Natural killer cell treated with Interleukin-12 subunit alpha and Interleukin-12 subunit beta and Interleukin-15 and Interleukin-18, amount 100 ng/mL, for 72 hours (primary cell): Measurements from ENCODE around the gene MTCL1. TPM values are rescaled to one million over a fixed set of nuclear protein-coding genes. Genes with fewer than 3 reads are reported as not detected.
"Not testable (repeated sequence)": the region's sequence is repeated elsewhere in the genome, so short reads cannot be mapped to it uniquely, and the experiment has no call there.

Experiments
- ATAC-seq, 2 donors: fragments of 150-1000 bp; cut with Tn5 transposase in 1 of 2; sonication (Bioruptor Pico), chemical (Tn5 transposase) in 1 of 2; 2 replicates each; pipeline ENCODE4 v1.10.0; 2021
- DNase-seq: peaks from one replicate; pipeline ENCODE4 v3.0.0; 2022; ENCODE audit warnings: low spot score
- H3K27ac Mint-ChIP-seq, 2 donors: 1 replicate in 1 of 2; 2 replicates in 1 of 2; pipeline ENCODE4 v1.8.0; 2022; ENCODE audit warnings: mixed read lengths in 2 of 2, mild to moderate bottlenecking in 1 of 2, moderate library complexity in 1 of 2
- H3K27me3 Mint-ChIP-seq, 2 donors: 1 replicate in 1 of 2; 2 replicates in 1 of 2; pipeline ENCODE4 v1.8.0; 2022; ENCODE audit warnings: mixed read lengths in 2 of 2
- H3K36me3 Mint-ChIP-seq: one replicate; pipeline ENCODE4 v1.8.0; 2022; ENCODE audit warnings: mixed read lengths
- H3K4me1 Mint-ChIP-seq, 2 donors: 1 replicate in 1 of 2; 2 replicates in 1 of 2; pipeline ENCODE4 v1.8.0; 2022; ENCODE audit warnings: low read depth in 2 of 2, mixed read lengths in 2 of 2, mild to moderate bottlenecking in 1 of 2
- H3K4me3 Mint-ChIP-seq: one replicate; pipeline ENCODE4 v1.8.0; 2022; ENCODE audit warnings: mixed read lengths
- H3K9me3 Mint-ChIP-seq: 2 replicates; pipeline ENCODE4 v1.8.0; 2022; ENCODE audit warnings: mixed read lengths
- total RNA-seq, 2 donors: library from RNA; stranded (reverse); gene quantifications; one replicate each; pipeline ENCODE4 v1.2.3, GENCODE V29; 2022

MTCL1 gene
- total RNA-seq, 2 donors from 2014 or later: 0.38 to 0.50 TPM

DNA sequence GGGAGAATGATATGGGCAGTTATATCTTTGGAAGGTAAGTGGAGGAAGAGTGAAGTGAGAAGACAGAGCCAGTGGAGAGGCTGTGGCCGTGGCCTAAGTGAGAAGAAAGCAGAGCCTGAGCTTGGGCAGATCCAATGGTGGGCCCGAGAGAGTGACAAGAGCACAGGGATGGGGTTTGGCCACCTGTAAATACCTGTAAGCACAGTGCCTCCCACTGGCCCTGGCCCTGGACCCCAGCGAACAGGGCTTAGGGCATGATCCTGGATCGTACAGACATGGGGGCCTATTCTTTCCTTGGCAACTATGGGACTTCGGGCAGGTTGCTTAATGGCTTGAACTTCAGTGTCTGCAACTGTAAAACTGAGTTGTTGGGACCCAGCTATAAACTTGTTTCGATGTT lies 44.1 kb downstream of the MTCL1 start:
- Mint-ChIP-seq H3K27me3 (peaks cover 0 to 3% of the 10 kb centered on the region in 2 donors), H3K36me3 (no peaks in the 10 kb centered on the region), H3K9me3 (no peaks in the 10 kb centered on the region), H3K27ac (no peak overlapping the region), H3K4me1 (peaks cover 3 to 4% of the 10 kb centered on the region in 2 donors), H3K4me3 (no peak overlapping the region)
- DNase-seq: no peak
- no peak for ATAC-seq

DNA sequence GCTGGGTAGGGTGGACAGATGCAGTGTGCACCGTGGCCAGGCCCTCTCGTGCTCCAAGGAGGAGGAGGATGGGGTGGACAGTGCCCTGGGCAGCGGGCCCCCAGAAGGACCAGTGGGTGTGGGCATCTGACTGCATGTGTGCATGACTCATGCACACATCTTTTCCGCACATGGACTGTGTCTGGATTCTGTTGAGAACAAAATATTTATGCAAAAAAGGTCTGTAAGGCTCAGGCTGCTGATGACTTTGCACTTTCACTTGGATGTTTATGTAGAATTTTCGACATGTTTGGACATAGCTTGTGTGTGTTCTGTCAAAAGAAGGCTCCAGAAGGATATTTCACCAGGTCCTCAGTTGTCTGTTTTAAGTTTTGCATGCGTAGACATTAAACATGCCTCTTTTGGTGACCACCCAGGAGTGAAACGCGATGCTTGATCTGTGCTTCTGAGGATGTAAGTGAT lies 45.6 kb downstream of the MTCL1 start:
- no peaks in the 10 kb centered on the region for H3K27me3 Mint-ChIP-seq
- no peak for DNase-seq
- ATAC-seq: no peak
- H3K27ac Mint-ChIP-seq: no peak overlapping the region
- peaks cover 7 to 13% of the 10 kb centered on the region in 2 donors for H3K4me1 Mint-ChIP-seq
- H3K4me3 Mint-ChIP-seq: no peak overlapping the region
- H3K36me3 Mint-ChIP-seq: no peaks in the 10 kb centered on the region
- H3K9me3 Mint-ChIP-seq: no peaks in the 10 kb centered on the region

DNA sequence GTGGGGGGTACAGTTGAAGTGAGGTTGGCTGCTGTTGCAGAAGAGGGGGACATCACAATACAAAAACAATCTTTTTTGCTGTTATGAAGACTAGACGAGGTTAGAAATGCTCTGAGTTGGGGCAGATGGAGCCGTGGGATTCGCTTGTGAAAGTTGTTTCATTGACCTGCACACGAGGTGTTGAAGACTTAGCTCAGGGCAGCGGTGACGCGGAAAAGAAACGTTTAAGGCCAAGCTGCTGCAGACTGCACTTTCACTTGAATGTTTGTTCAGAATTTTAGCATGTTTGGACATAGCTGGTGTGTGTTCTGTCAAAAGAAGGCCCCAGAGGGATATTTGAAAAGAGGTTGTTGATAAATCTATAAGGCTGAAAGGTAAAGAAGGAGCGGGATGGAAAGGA lies 46.3 kb downstream of the MTCL1 start:
- H3K27me3 Mint-ChIP-seq: no peaks in the 10 kb centered on the region
- no peak overlapping the region for H3K4me3 Mint-ChIP-seq
- no peak overlapping the region for H3K27ac Mint-ChIP-seq
- DNase-seq (no peak), ATAC-seq (no peak)
- no peaks in the 10 kb centered on the region for H3K9me3 Mint-ChIP-seq
- H3K36me3 Mint-ChIP-seq: no peaks in the 10 kb centered on the region
- peaks cover 7 to 13% of the 10 kb centered on the region in 2 donors for H3K4me1 Mint-ChIP-seq

DNA sequence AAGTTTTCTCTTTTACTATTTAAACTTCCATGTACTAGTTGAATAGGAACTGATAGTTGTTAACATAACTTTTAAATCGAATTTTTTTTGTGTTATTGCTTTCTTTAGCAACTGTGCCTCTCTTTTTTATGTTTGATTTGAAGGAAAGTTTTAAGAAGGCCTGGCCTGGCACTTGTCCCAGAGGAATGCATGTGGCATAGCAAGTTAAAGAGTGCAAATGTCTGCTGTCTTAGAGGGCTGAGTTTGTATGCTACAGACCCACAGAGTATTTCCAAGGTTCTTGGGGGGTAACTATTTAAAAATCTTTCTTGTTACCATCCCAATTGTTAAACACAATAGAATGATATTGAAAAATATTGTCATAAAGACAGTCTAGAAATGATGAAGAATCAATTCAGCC lies 47.0 kb downstream of the MTCL1 start:
- no peak for ATAC-seq
- H3K36me3 Mint-ChIP-seq: no peaks in the 10 kb centered on the region
- no peaks in the 10 kb centered on the region for H3K9me3 Mint-ChIP-seq
- no peak for DNase-seq
- no peak overlapping the region for H3K27ac Mint-ChIP-seq
- no peaks in the 10 kb centered on the region for H3K27me3 Mint-ChIP-seq
- peaks cover 7 to 13% of the 10 kb centered on the region in 2 donors for H3K4me1 Mint-ChIP-seq
- H3K4me3 Mint-ChIP-seq: no peak overlapping the region

DNA sequence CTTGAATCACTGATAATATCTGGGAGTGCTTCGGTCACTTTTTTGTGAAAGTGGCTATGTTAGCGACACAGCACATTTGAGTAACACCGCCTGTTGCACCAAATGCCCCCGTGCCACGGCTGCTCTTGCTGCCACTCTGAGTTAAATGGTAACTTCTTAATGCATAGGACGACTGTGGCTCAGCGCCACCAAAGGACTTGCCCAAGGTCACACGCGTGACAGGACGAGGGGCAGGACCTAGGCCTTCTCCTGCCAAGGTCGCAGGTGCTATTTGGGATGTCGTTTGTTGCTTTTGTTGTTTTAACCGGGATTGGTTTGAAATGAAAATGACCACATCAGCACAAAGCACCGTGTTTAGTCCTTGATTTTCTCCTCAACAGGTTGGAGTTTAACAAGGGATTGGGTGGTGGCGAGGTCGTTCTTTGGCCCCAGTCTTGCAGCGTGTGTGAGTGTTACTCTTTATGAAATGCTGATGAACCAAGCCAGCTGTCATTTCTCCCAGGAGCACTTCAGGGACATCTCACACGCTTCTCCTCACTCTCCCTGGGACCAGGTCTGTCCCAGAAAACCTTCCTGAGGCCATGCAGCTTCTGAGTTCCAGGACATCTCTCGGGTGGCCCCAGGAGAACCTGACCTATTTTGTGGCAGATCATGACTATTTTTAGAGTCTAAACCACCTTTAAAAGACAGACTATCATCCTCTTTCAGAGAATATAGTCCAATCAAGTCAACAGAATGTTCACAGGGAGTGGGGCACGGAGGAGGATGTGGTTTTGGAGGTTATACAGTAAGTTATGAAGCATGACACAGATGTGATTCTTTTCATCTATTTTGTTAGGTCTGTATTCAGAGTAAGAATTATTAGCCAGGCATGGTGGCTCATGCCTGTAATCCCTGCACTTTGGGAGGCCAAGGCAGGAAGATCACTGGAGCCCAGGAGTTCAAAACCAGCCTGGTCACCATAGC lies 49.9 kb downstream of the MTCL1 start:
- peaks cover 7 to 13% of the 10 kb centered on the region in 2 donors for H3K4me1 Mint-ChIP-seq
- no peaks in the 10 kb centered on the region for H3K36me3 Mint-ChIP-seq
- peak; percentile 39 to 50 for ATAC-seq
- no peak overlapping the region for H3K27ac Mint-ChIP-seq
- H3K9me3 Mint-ChIP-seq: no peaks in the 10 kb centered on the region
- DNase-seq: no peak
- peaks cover 0 to 6% of the 10 kb centered on the region in 2 donors for H3K27me3 Mint-ChIP-seq
- H3K4me3 Mint-ChIP-seq: no peak overlapping the region

DNA sequence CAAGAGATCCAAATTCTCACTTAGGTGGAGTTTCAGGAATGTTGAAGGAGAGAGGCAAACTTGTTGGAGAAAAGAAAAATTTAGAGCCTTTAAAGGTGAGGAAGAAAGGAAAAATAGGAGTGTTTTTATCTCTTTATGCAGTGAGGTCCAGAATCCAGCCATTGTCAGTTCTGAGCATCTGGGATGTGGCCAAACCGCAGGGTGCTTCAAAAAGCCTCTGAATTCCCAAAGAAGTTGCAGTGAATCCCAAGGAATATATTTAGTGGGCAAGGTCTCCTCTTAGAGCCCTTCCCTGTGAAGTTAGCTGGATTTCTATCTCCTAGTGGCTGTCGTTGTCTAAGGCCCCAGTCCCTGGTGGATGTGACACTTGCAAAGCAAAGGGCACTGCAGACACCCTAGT lies 51.2 kb downstream of the MTCL1 start:
- H3K9me3 Mint-ChIP-seq: no peaks in the 10 kb centered on the region
- DNase-seq (no peak), ATAC-seq (no peak)
- peaks cover 7 to 13% of the 10 kb centered on the region in 2 donors for H3K4me1 Mint-ChIP-seq
- no peak overlapping the region for H3K4me3 Mint-ChIP-seq
- H3K36me3 Mint-ChIP-seq: no peaks in the 10 kb centered on the region
- peaks cover 0 to 6% of the 10 kb centered on the region in 2 donors for H3K27me3 Mint-ChIP-seq
- H3K27ac Mint-ChIP-seq: no peak overlapping the region

DNA sequence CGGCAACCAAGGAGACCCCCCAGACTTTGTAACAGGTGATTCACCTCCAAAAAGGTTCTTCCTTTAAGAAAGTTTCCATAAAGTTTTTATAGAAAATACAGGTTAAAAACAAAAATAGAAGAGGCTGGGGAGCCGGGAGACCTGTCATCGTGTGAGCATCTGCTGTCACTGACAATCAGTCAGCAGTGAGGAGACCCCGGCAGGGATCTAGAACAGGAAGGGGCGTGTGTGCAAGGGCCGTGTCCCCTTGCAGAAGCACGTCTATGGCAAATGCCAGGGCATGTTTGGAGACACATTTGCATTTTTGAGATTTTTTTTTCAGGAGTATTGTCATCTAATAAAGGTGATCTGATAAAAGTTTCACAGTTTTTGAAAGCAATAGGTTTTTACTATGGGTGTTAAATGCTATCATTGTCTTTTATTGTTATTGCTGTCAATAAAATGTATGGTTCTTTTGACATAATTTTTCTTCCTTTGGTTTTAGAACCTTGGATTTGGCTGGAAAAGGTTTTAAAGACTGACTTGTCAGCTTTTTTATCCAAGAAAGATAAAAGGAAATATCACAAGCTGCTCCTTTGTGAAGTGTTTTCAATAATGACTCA lies 52.1 kb downstream of the MTCL1 start:
- H3K36me3 Mint-ChIP-seq: no peaks in the 10 kb centered on the region

DNA sequence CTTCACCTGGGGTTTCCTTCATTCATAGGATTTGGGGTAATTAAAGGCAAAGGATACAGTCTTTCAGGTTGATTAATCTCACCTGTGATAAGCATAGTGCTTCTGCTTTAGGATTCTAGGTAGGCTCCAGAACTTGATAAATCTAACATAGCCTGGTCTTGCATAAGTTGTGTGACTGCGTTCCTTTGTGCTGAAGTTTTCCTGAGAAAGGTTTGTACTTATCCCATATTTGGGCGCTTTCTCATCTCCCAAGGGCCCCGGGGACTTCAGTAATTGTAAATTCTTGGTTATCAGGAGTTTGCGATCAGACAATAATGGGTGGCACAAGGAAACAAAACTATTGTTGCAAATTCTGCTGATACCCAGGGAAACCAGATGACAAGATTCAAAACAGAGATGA lies 53.1 kb downstream of the MTCL1 start:
- H3K27me3 Mint-ChIP-seq: peaks cover 6 to 7% of the 10 kb centered on the region in 2 donors
- DNase-seq (no peak), ATAC-seq (no peak)
- H3K27ac Mint-ChIP-seq: no peak overlapping the region
- H3K36me3 Mint-ChIP-seq: no peaks in the 10 kb centered on the region
- no peaks in the 10 kb centered on the region for H3K9me3 Mint-ChIP-seq
- peaks cover 7 to 13% of the 10 kb centered on the region in 2 donors for H3K4me1 Mint-ChIP-seq
- no peak overlapping the region for H3K4me3 Mint-ChIP-seq

More for the DNA sequence above, 52.1 kb downstream of the MTCL1 start:
- no peaks in the 10 kb centered on the region for H3K9me3 Mint-ChIP-seq
- H3K27ac Mint-ChIP-seq: no peak overlapping the region
- peaks cover 6% of the 10 kb centered on the region in 2 donors for H3K27me3 Mint-ChIP-seq
- ATAC-seq (no peak), DNase-seq (no peak)
- H3K4me1 Mint-ChIP-seq: peaks cover 7 to 13% of the 10 kb centered on the region in 2 donors
- no peak overlapping the region for H3K4me3 Mint-ChIP-seq

DNA sequence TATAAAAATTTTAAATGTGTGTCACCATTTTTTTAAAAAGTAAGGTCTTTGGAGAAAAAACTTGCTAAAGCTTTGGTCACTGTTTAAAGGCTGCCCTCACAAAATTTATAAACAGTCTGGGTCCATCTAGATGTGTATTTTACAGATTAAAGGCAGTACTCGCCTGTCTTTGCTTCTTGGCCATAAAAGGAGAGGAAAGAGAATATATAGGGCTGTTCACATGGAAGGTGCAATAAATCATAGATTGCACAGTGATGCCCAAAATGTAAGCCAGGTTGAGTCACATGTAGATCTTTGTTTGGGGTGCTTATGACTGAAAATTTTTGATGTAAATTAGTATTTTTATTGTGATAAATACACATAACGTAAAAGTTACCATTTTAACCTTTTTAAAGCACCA lies 55.6 kb downstream of the MTCL1 start:
- Mint-ChIP-seq H3K4me1 (no peaks in the 10 kb centered on the region), H3K4me3 (no peak overlapping the region), H3K9me3 (no peaks in the 10 kb centered on the region), H3K27me3 (peaks cover 6 to 10% of the 10 kb centered on the region in 2 donors), H3K27ac (no peak overlapping the region), H3K36me3 (no peaks in the 10 kb centered on the region)
- ATAC-seq: no peak
- DNase-seq: no peak

DNA sequence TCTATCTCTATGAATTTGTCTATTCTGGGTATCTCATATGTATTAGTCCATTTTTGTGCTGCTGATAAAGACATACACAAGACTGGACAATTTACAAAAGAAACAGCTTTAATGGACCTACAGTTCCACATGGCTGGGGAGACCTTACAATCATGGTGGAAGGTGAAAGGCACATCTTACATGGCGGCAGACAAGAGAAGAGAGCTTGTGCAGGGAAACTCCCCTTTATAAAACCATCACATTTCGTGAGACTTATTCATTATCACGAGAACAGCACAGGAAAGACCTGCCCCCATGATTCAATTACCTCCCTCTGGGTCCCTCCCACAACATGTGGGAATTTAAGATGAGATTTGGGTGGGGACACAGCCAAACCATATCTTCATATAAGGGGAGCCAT lies 56.2 kb downstream of the MTCL1 start:
- not testable (repeated sequence) for H3K4me1 Mint-ChIP-seq, H3K9me3 Mint-ChIP-seq, DNase-seq, ATAC-seq, H3K4me3 Mint-ChIP-seq, H3K27ac Mint-ChIP-seq, H3K36me3 Mint-ChIP-seq
- H3K27me3 Mint-ChIP-seq: peaks cover 6 to 10% of the 10 kb centered on the region in 2 donors

DNA sequence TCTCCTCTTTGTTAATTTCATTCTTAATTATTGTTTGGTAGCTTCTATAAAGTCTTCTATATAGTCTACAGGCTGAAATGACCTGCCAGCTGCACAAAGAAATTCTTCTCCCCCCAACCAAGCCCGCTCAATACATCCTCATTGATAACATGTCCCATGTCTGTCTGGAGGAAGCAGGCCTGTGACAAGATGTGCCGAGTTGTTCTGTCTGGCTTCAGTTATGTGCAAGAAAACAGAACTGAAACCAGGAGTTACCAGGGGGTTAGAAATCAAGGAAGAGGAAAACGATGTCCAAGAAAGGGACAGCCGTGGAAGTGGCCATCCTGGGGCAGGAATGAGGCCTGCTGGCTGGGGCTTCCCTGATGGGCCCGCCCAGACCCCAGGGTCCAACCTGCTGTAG lies 57.6 kb downstream of the MTCL1 start:
- no peak overlapping the region for H3K27ac Mint-ChIP-seq
- H3K4me1 Mint-ChIP-seq: no peaks in the 10 kb centered on the region
- no peaks in the 10 kb centered on the region for H3K36me3 Mint-ChIP-seq
- no peaks in the 10 kb centered on the region for H3K9me3 Mint-ChIP-seq
- DNase-seq (no peak), ATAC-seq (no peak)
- no peak overlapping the region for H3K4me3 Mint-ChIP-seq
- peaks cover 6 to 10% of the 10 kb centered on the region in 2 donors for H3K27me3 Mint-ChIP-seq

DNA sequence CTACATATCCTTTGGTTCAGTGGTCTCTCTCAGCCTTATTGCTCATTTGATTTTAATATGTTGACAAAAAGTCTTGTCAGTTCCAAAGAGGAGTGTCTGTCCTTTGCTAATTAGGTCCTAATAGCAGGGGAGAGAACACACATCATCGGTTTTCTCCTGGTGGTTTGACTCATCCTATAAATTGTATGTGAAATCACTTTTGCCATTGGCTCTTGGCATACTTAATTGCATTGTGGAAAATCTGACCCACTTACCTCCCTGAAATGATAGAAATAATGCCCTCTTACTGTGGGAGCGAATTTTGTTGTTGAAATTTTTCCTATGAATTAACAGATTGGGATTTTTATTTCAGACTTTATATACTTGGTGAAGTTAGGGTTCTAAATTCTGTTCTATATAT lies 58.3 kb downstream of the MTCL1 start:
- H3K36me3 Mint-ChIP-seq: no peaks in the 10 kb centered on the region

DNA sequence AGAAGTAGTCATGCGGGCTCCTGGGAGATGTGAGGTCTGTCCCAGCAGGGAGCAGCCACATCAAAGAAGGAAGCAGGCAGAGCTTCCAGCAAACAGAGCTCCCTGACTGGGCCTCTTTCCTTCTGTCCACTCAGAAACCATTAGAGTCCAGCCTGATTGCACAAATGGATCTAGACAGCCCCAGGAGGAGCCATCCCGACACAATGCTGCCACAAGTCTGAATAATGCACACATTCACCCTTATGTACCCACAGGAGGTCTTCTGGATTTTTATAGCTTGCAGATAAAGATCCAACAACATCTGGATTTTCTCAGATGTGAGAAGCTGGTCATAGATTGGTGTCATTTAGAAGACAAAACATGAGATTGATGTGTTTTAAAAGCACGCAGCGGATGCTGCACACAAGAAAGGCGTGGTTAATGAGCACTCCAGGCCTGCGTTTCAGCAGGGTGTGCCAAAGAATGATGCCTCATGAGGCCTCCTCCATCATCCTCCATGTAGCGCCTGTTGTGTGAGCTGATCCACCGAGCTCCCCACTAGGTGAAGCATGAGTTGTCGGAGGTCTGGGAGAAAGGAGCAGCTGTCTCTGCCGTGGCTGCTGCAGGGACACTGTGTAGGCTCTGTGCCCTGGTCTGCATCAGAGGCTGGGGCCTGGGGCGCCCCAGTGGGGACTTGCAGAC lies 60.6 kb downstream of the MTCL1 start:
- peaks cover 0 to 10% of the 10 kb centered on the region in 2 donors for H3K27me3 Mint-ChIP-seq
- no peak overlapping the region for H3K4me3 Mint-ChIP-seq
- H3K36me3 Mint-ChIP-seq: no peaks in the 10 kb centered on the region
- DNase-seq (no peak), ATAC-seq (peak in 1 of 2 donors; percentile 43)
- no peak overlapping the region for H3K27ac Mint-ChIP-seq
- H3K4me1 Mint-ChIP-seq: no peaks in the 10 kb centered on the region
- no peaks in the 10 kb centered on the region for H3K9me3 Mint-ChIP-seq

More for the DNA sequence above, 58.3 kb downstream of the MTCL1 start:
- H3K27me3 Mint-ChIP-seq: peaks cover 2 to 10% of the 10 kb centered on the region in 2 donors
- DNase-seq (no peak), ATAC-seq (no peak)
- no peaks in the 10 kb centered on the region for H3K9me3 Mint-ChIP-seq
- H3K4me1 Mint-ChIP-seq: no peaks in the 10 kb centered on the region
- no peak overlapping the region for H3K27ac Mint-ChIP-seq
- H3K4me3 Mint-ChIP-seq: no peak overlapping the region
